Thyroid gland (tissue), 4 donors: ENCODE data around the gene GPR173. TPM values are rescaled to one million over a fixed set of nuclear protein-coding genes. Genes with fewer than 3 reads are reported as not detected.

Experiments
- DNase-seq, 2 donors: peaks; one replicate each; pipeline ENCODE4 v3.0.0-alpha.2; 2019
- H3K27ac ChIP-seq, 3 donors: fragments of 200-600 bp; sonication (generic); 1 replicate in 2 of 3; 2 replicates in 1 of 3; pipeline ENCODE4 v1.5.1; 2016 to 2019; ENCODE audit warnings: mild to moderate bottlenecking in 1 of 3, moderate library complexity in 1 of 3
- H3K27me3 ChIP-seq: fragments of 200-600 bp; sonication (generic); one replicate; pipeline ENCODE4 v1.5.1; 2019
- H3K36me3 ChIP-seq, 2 donors: fragments of 200-600 bp; sonication (generic); one replicate each; pipeline ENCODE4 v1.5.1; 2016 to 2019
- H3K4me1 ChIP-seq, 2 donors: fragments of 200-600 bp; sonication (generic); one replicate each; pipeline ENCODE4 v1.5.1; 2017 to 2019
- H3K4me3 ChIP-seq, 3 donors: fragments of 200-600 bp; sonication (generic); replicated peaks in 1 of 3; 1 replicate in 2 of 3; 2 replicates in 1 of 3; pipeline ENCODE4 v1.5.1; 2016; ENCODE audit warnings: mild to moderate bottlenecking in 1 of 3
- H3K9me3 ChIP-seq: fragments of 200-600 bp; sonication (generic); one replicate; pipeline ENCODE4 v1.5.1; 2017
- POLR2A ChIP-seq, 2 donors: fragments of 450-650 bp; IDR thresholded peaks; one replicate each; pipeline ENCODE4 v1.6.1; 2017; ENCODE audit warnings: antibody characterized with exemption in 2 of 2, mild to moderate bottlenecking in 2 of 2, moderate library complexity in 1 of 2
- WGBS, 2 donors: methylation state at CpG; one replicate each; pipeline ENCODE4 v1.1.5; 2017; 5-methylcytosine and 5-hydroxymethylcytosine counted together
- intact Hi-C: fragments of 100-400 bp; cut with DNase I; formaldehyde crosslinking; loops from one replicate; pipeline ENCODE4 v1.15.1; 2023
- total RNA-seq, 4 donors: library from RNA; depleted of rRNA; stranded (reverse); fragments of >200 nt; gene quantifications; one replicate each; pipeline ENCODE4 v1.2.3, GENCODE V29; 2016
- TF ChIP-seq, protein P1 (sequence below), 6 experiments: fragments of 200-600 bp in 3 of 6; fragments of 450-650 bp in 3 of 6; sonication (generic) in 3 of 6; IDR thresholded peaks; one replicate each; pipeline ENCODE4 v1.5.1; 2016 to 2019; ENCODE audit warnings: antibody characterized with exemption in 6 of 6, mild to moderate bottlenecking in 2 of 6, inconsistent platforms in 1 of 6, moderate library complexity in 1 of 6

GPR173 gene
- total RNA-seq, 4 donors from 2014 or later: 0.78 to 1.3 (median 1.1) TPM

DNA sequence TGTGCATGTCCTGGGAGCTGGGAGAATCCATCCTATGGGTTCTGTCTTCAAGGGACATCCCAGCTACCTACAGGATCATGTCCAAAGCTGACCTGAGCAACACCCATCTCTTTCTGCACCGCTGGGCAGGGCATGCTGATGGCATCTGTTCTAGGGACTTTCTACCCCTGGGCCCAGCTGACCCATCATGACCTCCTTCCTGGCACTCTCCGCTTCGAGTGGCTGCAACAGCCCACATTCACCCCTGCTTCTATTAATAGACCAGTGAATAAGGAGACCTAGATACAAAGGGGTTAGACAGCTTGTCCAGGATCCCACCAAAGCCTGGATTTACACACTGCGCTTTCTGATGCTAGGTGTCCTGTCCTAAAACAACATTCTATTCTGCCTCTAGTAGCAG, 44.6 kb upstream of the GPR173 start:
- Histone ChIP-seq H3K27ac (no peak overlapping the region), H3K27me3 (no peaks in the 10 kb centered on the region), H3K4me1 (no peaks in the 10 kb centered on the region), H3K36me3 (no peaks in the 10 kb centered on the region), H3K4me3 (no peak overlapping the region), H3K9me3 (no peaks in the 10 kb centered on the region)
- WGBS, 2 donors: 66 to 100% methylated on average over 1 to 4 of the region's 4 CpGs
- TF ChIP-seq, protein P1, sequence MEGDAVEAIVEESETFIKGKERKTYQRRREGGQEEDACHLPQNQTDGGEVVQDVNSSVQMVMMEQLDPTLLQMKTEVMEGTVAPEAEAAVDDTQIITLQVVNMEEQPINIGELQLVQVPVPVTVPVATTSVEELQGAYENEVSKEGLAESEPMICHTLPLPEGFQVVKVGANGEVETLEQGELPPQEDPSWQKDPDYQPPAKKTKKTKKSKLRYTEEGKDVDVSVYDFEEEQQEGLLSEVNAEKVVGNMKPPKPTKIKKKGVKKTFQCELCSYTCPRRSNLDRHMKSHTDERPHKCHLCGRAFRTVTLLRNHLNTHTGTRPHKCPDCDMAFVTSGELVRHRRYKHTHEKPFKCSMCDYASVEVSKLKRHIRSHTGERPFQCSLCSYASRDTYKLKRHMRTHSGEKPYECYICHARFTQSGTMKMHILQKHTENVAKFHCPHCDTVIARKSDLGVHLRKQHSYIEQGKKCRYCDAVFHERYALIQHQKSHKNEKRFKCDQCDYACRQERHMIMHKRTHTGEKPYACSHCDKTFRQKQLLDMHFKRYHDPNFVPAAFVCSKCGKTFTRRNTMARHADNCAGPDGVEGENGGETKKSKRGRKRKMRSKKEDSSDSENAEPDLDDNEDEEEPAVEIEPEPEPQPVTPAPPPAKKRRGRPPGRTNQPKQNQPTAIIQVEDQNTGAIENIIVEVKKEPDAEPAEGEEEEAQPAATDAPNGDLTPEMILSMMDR (IDR thresholded peaks at IDR 0.05): no peak
- TF ChIP-seq POLR2A (IDR thresholded peaks at IDR 0.05): no peak
- DNase-seq: no peak
- intact Hi-C loops: no loop called here

DNA sequence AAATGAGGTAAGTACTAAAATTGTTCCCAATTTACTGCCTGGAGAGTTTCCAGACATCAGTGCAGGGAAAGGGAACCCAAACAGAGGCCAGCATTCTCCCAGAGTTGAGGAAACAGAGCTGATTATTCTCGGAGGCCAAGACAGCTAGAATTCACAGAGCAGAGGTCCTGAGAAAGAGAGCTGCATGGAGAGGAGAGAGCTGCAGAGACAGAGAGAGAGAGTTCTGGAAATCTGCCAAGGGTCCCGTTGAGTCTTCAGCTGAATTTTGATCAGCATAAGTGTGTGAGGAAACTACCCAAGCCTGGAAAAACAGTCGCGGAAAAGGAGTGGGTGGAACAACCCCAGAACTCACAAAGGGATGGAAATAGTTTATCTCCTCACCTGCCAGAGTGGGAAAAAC, 43.8 kb upstream of the GPR173 start:
- H3K4me1 ChIP-seq: no peaks in the 10 kb centered on the region
- intact Hi-C loops: no loop called here
- 8 to 11% methylated on average over 4 of the region's 4 CpGs for WGBS, 2 donors

DNA sequence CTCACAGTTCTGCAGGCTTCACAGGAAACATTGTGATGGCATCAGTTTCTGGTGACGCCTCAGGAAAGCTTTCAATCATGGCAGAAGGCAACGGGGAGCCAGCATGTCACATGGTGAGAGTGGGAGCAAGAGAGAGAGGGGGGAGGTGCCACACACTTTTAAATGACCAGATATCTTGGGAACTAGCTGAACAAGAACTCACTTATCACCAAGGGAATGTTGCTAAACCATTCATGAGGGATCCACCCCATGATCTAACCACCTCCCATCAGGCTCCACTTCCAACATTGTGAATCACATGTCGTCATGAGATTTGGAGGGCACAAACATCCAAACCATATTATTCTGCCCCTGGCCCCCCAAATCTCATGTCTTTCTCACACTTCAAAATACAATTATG, 43.3 kb upstream of the GPR173 start:
- no peaks in the 10 kb centered on the region for H3K36me3 ChIP-seq
- H3K27me3 ChIP-seq: no peaks in the 10 kb centered on the region
- intact Hi-C loops: no loop called here
- no peaks in the 10 kb centered on the region for H3K4me1 ChIP-seq
- no peak overlapping the region for H3K4me3 ChIP-seq
- WGBS, 2 donors: 47 to 49% methylated on average over 2 to 3 of the region's 3 CpGs
- H3K27ac ChIP-seq: no peak overlapping the region
- no peaks in the 10 kb centered on the region for H3K9me3 ChIP-seq
- TF ChIP-seq POLR2A (IDR thresholded peaks at IDR 0.05): no peak
- TF ChIP-seq, protein P1 (IDR thresholded peaks at IDR 0.05): no peak
- DNase-seq: no peak

More for the DNA sequence above, 43.8 kb upstream of the GPR173 start:
- Histone ChIP-seq H3K27ac (no peak overlapping the region), H3K27me3 (no peaks in the 10 kb centered on the region), H3K4me3 (no peak overlapping the region), H3K9me3 (no peaks in the 10 kb centered on the region), H3K36me3 (no peaks in the 10 kb centered on the region)
- no peak for DNase-seq
- TF ChIP-seq POLR2A (IDR thresholded peaks at IDR 0.05): no peak
- TF ChIP-seq, protein P1 (IDR thresholded peaks at IDR 0.05): no peak

DNA sequence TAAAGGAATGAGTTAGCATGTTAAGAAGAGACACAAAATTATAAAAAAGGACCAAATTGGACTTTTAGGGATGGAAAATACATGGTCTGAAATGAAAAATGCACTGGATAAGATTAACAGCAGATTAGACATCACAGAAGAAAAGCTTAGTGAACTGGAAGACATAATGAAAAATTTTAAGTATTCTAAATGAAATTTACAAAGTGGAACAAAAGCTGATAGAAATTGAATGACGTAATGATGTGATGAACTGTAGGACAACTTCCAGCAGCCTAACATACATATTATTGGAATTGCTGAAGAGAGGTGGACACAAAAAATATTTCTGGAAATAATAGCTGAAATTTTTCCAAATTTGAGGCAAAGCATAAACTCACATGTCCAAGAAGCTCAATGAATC, 39.6 kb upstream of the GPR173 start:
- no peaks in the 10 kb centered on the region for H3K9me3 ChIP-seq
- no peaks in the 10 kb centered on the region for H3K27me3 ChIP-seq
- no peak overlapping the region for H3K4me3 ChIP-seq
- H3K36me3 ChIP-seq: no peaks in the 10 kb centered on the region
- intact Hi-C loops: no loop called here
- DNase-seq: no peak
- H3K27ac ChIP-seq: no peak overlapping the region
- TF ChIP-seq POLR2A (IDR thresholded peaks at IDR 0.05): no peak
- TF ChIP-seq, protein P1 (IDR thresholded peaks at IDR 0.05): no peak
- 96 to 97% methylated on average over 1 of the region's 1 CpG for WGBS, 2 donors
- no peaks in the 10 kb centered on the region for H3K4me1 ChIP-seq

DNA sequence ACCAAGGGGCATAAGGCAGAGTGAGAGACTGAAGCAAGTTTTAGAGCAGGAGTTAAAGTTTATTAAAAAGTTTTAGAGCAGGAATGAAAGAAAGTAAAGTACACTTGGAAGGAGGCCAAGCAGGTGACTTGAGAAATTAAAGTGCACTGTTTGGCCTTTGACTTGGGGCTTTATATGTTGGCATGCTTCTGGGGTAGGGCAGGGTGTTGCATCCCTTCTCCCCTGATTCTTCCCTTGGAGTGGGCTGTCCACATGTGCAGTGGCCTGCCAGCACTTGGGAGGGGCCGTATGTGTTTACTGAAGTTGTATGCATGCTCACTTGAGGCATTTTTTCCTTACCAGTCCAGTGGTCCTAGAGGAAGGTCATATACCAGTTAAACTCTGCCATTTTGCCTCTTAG, 35.3 kb upstream of the GPR173 start:
- no peak for TF ChIP-seq POLR2A (IDR thresholded peaks at IDR 0.05)
- TF ChIP-seq, protein P1 (IDR thresholded peaks at IDR 0.05): no peak
- H3K4me1 ChIP-seq: no peaks in the 10 kb centered on the region
- WGBS, 2 donors: 80 to 86% methylated on average over 1 of the region's 1 CpG
- no peak overlapping the region for H3K4me3 ChIP-seq
- H3K27ac ChIP-seq: no peak overlapping the region
- no peaks in the 10 kb centered on the region for H3K36me3 ChIP-seq
- no peaks in the 10 kb centered on the region for H3K27me3 ChIP-seq
- no peaks in the 10 kb centered on the region for H3K9me3 ChIP-seq
- intact Hi-C loops: no loop called here
- no peak for DNase-seq
